Calu3 (cell line): ENCODE data around the gene NXPE4. TPM values are rescaled to one million over a fixed set of nuclear protein-coding genes. Genes with fewer than 3 reads are reported as not detected.

ENCODE experiments used
- BruUV-seq: library from RNA; stranded (reverse); fragments of 400-500 nt; replicated peaks from 2 replicates; lab custom pipeline; 2021; lab: Mats Ljungman, UMichigan
- CTCF ChIA-PET: fragments of 300-600 bp; sonication (Branson Sonifier 250); formaldehyde crosslinking; loops from one replicate; lab custom pipeline; 2022; ENCODE audit warnings: antibody characterized with exemption; lab: Charles Lee
- DNase-seq: peaks from one replicate; pipeline ENCODE4 v3.0.0; 2022
- H3K27ac Mint-ChIP-seq: one replicate; pipeline ENCODE4 v1.8.0; 2022; ENCODE audit warnings: mixed read lengths; ENCODE audit not compliant: unreplicated experiment
- H3K27me3 Mint-ChIP-seq: one replicate; pipeline ENCODE4 v1.8.0; 2022; ENCODE audit warnings: mixed read lengths; ENCODE audit not compliant: unreplicated experiment
- H3K36me3 Mint-ChIP-seq: one replicate; pipeline ENCODE4 v1.8.0; 2022; ENCODE audit warnings: mild to moderate bottlenecking, moderate library complexity, mixed read lengths; ENCODE audit not compliant: insufficient read depth, unreplicated experiment
- H3K4me1 Mint-ChIP-seq: one replicate; pipeline ENCODE4 v1.8.0; 2022; ENCODE audit warnings: mild to moderate bottlenecking, low read depth, mixed read lengths; ENCODE audit not compliant: unreplicated experiment
- H3K4me3 Mint-ChIP-seq: one replicate; pipeline ENCODE4 v1.8.0; 2022; ENCODE audit warnings: mild to moderate bottlenecking, low read depth, moderate library complexity, mixed read lengths; ENCODE audit not compliant: unreplicated experiment
- H3K9me3 Mint-ChIP-seq: one replicate; pipeline ENCODE4 v1.8.0; 2022; ENCODE audit warnings: low read depth, mixed read lengths; ENCODE audit not compliant: unreplicated experiment
- CTCF ChIP-seq: fragments of 200-600 bp; IDR thresholded peaks from one replicate; pipeline ENCODE4 v1.8.0; 2022; ENCODE audit warnings: antibody characterized with exemption; ENCODE audit not compliant: unreplicated experiment
- intact Hi-C: fragments of 100-400 bp; cut with micrococcal nuclease; formaldehyde crosslinking; loops from one replicate; pipeline ENCODE4 v1.10.0; 2022; ENCODE audit not compliant: unreplicated experiment
- total RNA-seq: library from RNA; stranded (reverse); gene quantifications from 2 replicates; pipeline ENCODE4 v1.2.3, GENCODE V29; 2022

Gene NXPE4
- total RNA-seq, 1 experiment from 2014 or later: not detected

- intact Hi-C loops: no loop called here
- BruUV-seq: no TSS peak
- no peaks in the 10 kb centered on the region for H3K36me3 Mint-ChIP-seq
- H3K27ac Mint-ChIP-seq: no peak overlapping the region
- H3K4me3 Mint-ChIP-seq: no peak overlapping the region
- no peaks in the 10 kb centered on the region for H3K4me1 Mint-ChIP-seq
- H3K9me3 Mint-ChIP-seq: no peaks in the 10 kb centered on the region
- no peak for DNase-seq
- no peak for TF ChIP-seq CTCF
- CTCF ChIA-PET: no interaction called here
- H3K27me3 Mint-ChIP-seq: no peaks in the 10 kb centered on the region
Measured at GRCh38 chr11:114566276-114566675, 29.3 kb downstream of the NXPE4 start.

GRCh38 chr11:114564831-114565230 is 30.8 kb downstream of the NXPE4 start:
- no peaks in the 10 kb centered on the region for H3K27me3 Mint-ChIP-seq
- BruUV-seq: no TSS peak
- no peaks in the 10 kb centered on the region for H3K4me1 Mint-ChIP-seq
- TF ChIP-seq CTCF: no peak
- intact Hi-C loops: no loop called here
- H3K36me3 Mint-ChIP-seq: no peaks in the 10 kb centered on the region
- no peak for DNase-seq
- CTCF ChIA-PET: no interaction called here
- H3K27ac Mint-ChIP-seq: no peak overlapping the region
- no peak overlapping the region for H3K4me3 Mint-ChIP-seq
- H3K9me3 Mint-ChIP-seq: no peaks in the 10 kb centered on the region

GRCh38 chr11:114563077-114563476 is 32.5 kb downstream of the NXPE4 start:
- no TSS peak for BruUV-seq
- no peak for DNase-seq
- Mint-ChIP-seq H3K27ac (no peak overlapping the region), H3K36me3 (no peaks in the 10 kb centered on the region), H3K4me3 (no peak overlapping the region), H3K9me3 (peaks cover 2% of the 10 kb centered on the region), H3K27me3 (no peaks in the 10 kb centered on the region), H3K4me1 (no peaks in the 10 kb centered on the region)
- CTCF ChIA-PET: no interaction called here
- intact Hi-C loops: no loop called here
- no peak for TF ChIP-seq CTCF

GRCh38 chr11:114562166-114562916 is 33.2 kb downstream of the NXPE4 start:
- Mint-ChIP-seq H3K36me3 (no peaks in the 10 kb centered on the region), H3K27me3 (no peaks in the 10 kb centered on the region), H3K9me3 (peaks cover 2% of the 10 kb centered on the region), H3K4me3 (no peak overlapping the region), H3K27ac (no peak overlapping the region), H3K4me1 (no peaks in the 10 kb centered on the region)
- TF ChIP-seq CTCF: no peak
- intact Hi-C loops: no loop called here
- no peak for DNase-seq
- BruUV-seq: no TSS peak
- CTCF ChIA-PET: no interaction called here
